GM21825 (cell line): ENCODE measurements around the gene ZNF366.

ENCODE experiments used
- ATAC-seq: cut with Tn5 transposase; IDR thresholded peaks from one replicate; pipeline ENCODE4 v1.9.1; 2021; ENCODE audit warnings: mild to moderate bottlenecking, moderate library complexity; ENCODE audit not compliant: unreplicated experiment

The ZNF366 gene

DNA sequence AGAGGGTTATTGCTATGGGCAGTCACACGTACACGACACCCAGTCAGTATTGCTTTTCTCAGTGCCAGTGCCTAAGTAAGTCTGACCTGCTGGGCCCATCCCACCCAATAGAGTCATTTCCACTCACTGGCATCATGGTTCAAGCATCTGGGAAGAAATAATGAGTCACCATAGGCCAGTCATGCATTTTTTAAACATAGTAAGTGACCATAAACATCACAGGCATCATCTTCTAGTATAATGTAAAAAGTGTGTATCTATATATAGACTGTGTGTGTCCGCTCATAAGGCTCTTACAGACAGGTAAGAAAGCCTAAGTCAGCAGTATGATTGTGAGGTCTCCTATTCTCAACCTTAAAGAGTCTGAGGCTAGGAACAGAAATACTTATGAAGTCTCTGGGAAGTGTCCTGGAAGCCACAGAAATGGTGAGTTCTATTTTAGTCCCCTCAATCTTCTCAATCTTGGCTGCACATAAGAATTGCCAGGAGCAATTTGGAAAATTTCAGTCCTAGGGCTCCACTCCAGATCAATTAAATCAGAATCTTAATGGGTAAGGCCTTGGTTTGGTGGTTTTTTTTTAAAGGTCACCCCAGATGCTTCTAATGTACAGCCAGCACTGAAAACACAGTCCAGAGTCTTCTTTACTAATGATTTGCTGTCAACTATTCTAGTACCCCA lies 65.2 kb downstream of the ZNF366 start:
- ATAC-seq = no peak

DNA sequence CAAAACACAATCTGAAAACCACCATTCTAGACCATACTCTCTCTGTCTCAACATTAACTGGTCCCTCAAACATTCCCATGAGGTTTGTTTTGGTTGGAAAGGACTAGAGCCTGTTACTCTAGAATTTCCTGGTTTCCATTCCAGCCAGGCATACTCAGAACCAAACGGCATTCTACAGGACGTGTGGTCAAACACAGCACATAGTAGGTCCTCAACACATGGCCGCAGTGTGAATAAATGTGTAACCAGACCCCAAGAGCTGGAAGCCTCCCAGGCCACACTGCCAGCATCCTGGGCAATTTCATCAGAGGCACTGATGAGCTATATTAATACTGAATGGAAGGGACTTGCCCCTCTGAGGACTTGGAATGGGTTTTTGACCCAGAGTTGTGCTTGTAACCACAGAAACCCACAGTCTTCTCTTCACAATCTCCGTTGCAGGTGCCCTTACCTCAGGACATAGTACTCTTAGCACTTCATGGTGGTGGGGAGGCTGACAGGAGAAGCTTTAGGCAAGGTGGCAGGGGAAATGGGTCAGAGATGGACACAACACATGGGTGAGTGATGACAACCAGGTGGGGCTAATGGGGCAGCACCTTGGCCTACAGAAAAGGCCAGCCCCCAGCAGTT lies 66.0 kb downstream of the ZNF366 start:
- no peak for ATAC-seq

DNA sequence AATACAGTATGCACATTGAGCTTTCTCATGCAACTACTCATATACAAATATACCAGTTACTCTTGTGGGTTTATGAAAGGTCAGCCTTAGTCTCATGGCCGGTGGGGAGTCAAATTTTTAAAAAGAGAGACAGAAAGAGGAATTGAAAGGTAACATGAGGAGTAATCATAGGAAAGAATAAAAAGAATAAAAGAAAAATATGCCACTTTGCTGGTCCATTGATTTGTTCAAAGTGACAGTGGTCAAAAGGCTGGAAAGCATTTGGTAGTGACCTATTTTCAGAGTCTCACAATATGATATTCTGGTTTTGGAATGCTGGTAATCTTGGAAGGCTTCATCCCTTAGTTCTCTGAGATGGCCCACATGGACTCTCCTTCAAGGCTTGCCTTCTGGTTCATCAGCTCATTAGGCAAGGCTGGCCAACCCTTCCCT lies 67.0 kb downstream of the ZNF366 start:
- ATAC-seq = peak; percentile 45

GRCh38 chr5:72439192-72439591 lies 68.0 kb downstream of the ZNF366 start:
- no peak for ATAC-seq

- ATAC-seq = no peak
Observed at GRCh38 chr5:72438141-72438540, 69.1 kb downstream of the ZNF366 start.

GRCh38 chr5:72436796-72437471 lies 70.3 kb downstream of the ZNF366 start:
- ATAC-seq = no peak

- no peak for ATAC-seq
Observed at GRCh38 chr5:72434781-72435437, 72.3 kb downstream of the ZNF366 start.

DNA sequence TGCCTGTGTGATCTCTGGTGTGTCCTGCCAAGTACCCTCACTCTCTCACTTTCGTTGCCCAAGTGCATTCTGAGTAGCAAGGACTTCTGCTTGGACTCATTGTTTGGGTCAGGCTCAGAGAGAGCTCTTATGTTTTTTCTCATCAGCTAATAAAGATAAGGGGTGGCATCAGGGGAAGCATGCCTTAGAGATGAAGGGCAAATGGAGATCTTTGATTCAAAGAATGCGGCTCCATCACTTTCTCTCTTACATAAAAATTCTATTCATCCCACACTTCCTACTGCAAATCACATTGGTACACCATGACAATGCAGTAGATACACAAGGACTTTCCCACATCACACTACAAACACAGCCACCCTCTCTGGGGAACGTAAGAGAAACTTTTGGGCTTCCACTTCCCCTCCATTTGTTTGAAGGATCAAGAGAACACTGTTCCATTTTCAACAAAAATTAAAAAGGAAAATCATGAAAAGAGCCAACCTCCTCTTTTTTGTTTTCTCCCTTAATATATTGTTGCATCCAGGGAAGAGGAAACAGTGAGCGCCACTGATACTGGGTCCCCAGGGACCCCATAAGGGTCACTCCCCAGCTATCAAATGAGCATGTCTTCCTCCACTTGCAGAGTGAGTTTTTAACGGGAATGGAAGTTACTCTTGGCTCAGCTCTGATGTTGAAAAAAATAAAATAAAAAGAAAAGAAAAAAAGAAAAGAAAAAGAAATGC lies 73.0 kb downstream of the ZNF366 start:
- no peak for ATAC-seq

DNA sequence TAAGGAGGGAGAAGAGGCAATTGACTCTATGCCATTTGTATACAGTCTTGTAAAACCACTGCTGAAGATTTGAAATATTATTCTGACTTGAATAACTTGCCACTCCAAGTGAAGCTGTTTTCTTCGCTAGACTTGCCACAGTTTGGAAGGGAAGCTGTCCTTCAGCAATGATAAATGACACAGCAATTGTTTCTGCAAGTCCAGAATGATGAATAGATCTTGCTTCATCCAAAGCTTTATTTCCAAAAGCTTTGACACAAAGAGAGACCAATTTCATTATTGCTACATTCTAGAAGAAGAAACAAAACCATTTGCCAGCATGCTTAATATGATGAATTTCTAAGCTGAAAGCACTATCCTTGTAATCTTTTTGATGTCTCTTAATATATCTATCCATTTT lies 73.7 kb downstream of the ZNF366 start:
- ATAC-seq = no peak

GRCh38 chr5:72428669-72429068 lies 78.5 kb downstream of the ZNF366 start:
- no peak for ATAC-seq

- ATAC-seq = no peak
Observed at GRCh38 chr5:72427488-72428437, 79.4 kb downstream of the ZNF366 start.

DNA sequence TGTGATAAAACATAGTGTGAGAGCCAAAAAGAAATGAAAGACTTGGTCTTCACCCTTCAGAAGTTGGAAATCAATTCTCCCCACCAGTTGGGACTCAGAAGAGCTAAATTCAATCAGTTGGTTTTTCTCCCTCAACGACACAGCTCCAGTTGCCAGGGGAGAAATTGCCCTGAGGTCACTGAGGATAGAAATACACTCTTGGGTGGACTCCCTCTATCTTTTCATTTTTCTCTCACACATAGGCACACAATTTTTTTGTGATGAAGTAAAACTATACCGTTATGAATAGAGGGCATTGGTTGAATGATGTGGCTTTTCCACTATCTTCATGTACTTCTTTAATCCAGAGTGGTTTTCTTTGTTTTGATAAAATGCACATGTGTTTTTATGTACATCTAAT lies 80.2 kb downstream of the ZNF366 start:
- ATAC-seq = no peak

- ATAC-seq = no peak
Observed at GRCh38 chr5:72426019-72426418, 81.2 kb downstream of the ZNF366 start.

DNA sequence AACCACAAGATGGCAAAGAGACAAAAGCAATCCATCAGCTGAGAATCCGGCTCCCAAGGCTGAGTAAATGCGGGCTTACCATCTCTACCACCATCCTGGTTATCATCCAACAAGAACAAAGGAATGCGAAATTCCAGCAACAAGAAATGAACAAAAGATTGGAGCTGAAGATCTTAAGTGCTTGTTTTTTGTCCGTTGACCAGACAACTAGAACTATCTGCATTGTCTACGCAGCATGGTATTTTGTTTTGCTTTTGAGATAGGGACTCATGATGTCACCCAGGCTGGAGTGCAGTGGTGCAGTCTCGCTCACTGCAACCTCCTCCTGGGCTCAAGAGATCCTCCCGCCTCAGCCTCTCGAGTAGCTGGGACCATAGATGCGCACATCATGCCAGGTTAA lies 88.9 kb downstream of the ZNF366 start:
- no peak for ATAC-seq

GRCh38 chr5:72417333-72418062 lies 89.7 kb downstream of the ZNF366 start:
- ATAC-seq = no peak

- no peak for ATAC-seq
Observed at GRCh38 chr5:72415616-72416325, 91.4 kb downstream of the ZNF366 start.

DNA sequence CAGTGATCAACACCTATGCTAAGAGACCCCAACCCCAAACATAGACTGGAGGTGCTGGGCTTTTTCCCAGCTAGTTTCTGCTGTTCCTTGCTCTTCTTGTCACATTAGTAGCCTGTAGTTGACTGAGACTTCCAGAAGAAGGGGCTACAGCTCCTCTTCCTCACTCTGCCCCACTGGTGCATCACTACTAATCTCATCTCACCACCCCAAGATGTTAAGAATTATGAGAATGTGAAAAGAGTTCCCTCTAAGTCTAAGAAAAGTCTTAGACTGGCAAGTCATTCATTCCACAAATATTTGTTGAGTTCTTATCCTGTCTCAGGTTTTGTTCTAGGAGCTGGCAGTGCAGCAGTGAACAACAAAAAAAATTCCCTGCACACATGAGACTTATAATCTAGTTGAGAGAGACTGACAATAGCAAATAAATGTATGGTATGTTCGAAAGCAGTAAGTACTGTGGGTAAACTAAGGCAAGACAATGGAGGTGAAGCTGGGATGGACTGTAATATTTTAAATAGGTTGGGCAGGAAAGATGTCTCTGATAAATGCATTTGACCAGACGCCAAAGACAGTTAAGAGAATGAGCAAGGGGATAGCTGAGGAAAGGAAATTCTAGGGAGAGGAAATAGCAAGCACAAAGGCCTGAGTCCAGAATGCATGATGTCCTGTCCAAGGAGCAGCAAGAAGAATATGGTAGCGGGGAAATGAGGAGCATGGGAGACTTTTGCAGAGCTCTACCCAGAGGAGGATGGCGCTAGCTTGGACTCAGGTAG lies 94.7 kb downstream of the ZNF366 start:
- no peak for ATAC-seq
